ENCODE data around the gene CCSER1.
"Not testable (repeated sequence)": the region's sequence is repeated elsewhere in the genome, so short reads cannot be mapped to it uniquely, and the experiment has no call there.

CCSER1 gene

DNA sequence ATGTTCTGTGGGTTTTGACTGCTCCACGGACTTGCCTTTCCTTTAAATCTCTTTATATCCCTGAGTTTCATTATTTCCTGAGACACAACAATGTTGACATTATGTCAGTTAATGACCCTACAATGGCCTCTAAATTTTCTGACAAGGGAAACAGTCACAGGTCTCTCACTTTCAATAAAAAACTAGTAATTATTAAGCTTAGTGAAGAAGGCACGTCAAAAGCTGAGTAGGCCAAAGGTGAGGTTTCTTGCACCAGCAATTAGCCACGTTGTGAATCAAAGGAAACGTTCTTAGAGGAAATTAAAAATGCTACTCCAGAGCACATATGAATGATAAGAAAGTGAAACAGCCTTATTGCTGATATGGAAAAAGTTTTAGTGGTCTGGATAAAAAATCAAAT is 1246.4 kb downstream of the CCSER1 start:
- DNase-seq (ENCODE audit: low read depth), result no peak

DNA sequence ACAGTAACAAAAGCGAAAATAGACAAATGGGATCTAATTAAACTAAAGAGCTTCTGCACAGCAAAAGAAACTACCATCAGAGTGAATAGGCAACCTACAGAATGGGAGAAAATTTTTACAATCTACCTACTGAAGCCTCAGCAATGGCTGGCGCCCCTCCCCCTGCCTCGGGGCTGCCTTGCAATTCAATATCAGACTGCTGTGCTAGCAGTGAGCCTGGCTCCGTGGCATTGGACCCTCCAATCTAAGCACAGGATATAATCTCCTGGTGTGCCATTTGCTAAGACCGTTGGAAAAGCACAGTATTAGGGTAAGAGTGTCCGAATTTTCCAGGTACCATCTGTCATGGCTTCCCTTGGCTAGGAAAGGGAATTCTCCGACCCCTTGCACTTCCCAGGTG is 1278.2 kb downstream of the CCSER1 start:
- DNase-seq (ENCODE audit: low read depth), result not testable (repeated sequence)

DNA sequence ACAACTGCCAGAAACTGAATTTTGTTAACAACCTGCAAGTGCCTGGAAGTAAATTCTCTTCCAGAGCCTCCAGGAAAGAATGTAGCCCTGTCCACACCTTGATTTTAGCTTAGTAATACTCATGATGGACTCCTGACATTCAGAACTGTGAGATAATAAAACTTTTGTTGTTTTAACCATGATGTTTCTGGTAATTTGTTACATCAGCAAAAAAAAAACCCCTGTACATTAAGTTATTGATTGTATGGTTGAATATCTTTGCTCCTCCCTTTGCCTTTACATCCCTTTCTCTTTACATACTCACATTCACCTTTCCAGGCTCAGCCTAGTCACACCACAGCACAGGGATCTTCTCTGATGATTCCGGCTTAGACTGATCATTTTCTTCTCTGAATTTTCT is 1294.8 kb downstream of the CCSER1 start:
- no peak for DNase-seq (ENCODE audit: low read depth)

DNA sequence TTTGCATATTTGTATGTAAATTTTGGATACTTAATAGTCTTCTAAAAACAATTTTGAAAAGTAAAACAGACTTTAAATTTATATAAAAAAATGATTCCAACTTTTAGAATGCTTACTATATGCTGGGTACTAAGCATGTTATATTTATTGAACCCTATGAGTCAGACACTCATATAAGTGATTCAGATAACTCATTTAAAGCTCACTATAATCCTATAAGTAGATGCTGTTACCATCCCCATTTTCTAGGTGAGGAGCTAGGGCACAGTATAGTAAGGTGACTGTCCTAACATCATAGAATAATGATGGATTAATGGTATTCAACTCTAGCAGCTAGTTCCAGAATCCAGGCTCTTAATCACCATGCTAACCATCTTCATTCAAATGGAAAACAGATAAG is 1299.5 kb downstream of the CCSER1 start:
- no peak for DNase-seq (ENCODE audit: low read depth)

DNA sequence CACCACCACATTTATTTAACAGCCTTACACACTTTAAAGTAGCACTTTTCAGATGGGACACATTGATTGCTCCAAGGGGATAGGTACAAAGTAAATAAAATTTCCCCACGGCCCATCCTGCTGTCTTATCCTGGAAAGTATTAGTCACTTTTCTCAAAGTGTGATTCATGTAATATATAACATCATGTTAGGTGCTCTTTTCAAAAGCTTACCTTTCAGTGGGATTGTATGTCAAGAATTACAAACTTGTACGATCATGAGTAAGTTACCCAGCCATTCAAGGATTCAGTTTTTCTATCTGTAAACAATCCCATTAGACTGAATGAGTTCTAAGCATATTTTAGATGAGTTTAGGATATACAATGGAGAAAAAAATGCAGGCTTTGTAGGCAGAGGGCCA is 1300.0 kb downstream of the CCSER1 start:
- no peak for DNase-seq (ENCODE audit: low read depth)

DNA sequence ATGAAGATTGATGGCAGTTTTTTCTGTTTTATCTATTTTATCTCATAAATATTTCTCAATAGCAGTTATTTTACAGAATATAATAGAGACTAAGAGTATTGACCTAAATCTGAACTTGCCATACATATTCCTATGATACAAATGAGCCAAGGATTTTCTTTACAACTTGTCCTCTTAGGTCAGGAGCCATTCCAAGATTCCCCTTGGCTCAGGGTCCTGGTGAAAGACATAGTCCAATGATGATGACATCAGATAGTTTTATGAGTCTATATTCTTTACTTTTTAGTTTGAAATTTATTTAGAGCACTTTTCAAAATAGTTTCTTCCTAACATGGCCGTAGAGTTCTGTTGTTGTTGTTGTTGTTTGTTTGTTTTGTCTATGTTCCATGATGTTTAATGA is 1307.4 kb downstream of the CCSER1 start:
- no peak for DNase-seq (ENCODE audit: low read depth)

DNA sequence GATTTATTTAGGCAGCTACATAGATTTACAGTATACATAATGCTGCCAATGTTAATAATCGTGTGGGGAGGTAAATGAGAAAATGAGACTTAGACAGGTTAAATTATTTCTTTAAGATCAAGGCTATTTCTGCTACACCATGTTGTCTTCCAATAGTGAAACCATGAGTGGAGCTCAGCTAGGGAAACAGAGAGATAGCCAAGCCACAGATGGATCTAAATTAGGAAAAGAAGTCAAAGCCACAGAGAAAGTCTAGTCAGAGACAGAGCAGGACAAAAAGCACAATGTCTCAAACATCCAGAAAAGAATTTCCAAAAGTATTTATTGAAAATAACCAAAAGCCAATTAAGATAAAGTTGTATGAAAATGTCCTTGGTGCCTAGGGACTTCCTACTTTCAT is 1309.4 kb downstream of the CCSER1 start:
- DNase-seq (ENCODE audit: low read depth), result no peak

DNA sequence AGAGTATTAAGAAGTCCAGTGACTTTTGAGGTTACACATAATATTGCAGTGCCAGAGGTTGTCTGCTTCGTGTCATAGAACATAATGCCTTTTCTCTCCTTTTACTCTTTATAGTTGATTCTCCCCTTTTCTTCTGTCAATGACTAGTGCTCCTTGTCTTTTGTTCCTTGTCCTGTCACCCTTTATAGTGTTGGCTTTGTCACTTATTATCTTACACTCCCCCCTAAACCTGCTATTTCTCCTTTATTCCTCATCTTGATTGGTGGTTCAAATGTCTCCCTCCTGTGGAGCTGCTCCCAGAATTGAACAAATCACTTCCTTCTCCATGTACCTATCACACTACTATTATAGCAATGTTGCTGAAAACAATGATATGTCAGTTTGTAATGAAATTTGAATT is 1320.0 kb downstream of the CCSER1 start:
- DNase-seq (ENCODE audit: low read depth), result no peak

DNA sequence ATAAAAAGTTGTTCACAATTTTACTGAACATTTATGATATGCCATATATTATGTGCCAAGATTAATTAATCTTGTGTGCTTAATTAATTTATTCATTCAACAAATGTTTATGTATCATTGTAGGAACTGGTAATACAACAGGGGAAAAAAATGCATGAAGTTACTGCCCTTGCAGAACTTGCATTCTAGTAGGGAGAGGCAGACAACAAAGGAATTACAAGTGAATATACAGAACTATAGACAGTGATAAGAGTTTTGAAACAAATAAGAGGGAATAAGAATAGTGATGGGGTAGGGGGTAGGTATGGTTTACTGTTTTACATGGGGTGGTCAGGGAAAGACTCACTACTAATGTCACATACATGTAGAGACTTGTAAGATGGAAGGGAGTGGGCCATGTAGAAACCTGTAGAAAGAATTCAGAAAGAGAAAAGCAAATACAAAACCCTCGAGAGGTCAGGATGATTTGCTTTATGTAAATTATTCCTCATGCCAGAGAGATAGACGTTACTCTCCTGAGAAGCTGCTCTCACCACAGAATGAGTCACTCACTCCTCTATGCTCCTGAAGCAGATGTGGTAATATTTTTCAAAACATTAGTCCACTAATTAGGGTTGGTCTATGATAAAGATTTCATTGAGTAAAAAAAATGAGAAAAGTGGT is 1321.6 kb downstream of the CCSER1 start:
- DNase-seq (ENCODE audit: low read depth), result peak; percentile 39

DNA sequence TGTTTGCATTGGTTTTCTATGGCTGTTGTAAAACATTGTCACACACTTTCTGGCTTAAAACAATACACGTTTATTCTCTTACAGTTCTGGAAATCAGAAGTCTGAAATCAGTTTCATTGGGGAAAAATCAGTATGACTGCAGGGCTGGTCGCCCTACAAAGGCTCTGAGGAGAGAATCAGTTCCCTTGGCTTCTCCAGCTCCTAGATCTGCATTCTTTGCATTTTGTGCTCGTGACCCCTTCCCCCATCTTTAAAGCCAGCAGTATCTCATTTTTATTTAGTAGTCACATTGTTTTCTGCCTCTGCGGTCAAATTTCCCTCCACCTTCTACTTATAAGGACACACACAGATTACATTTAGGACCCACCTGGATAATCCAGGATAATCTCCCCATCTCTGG is 1326.9 kb downstream of the CCSER1 start:
- DNase-seq (ENCODE audit: low read depth), result no peak

DNA sequence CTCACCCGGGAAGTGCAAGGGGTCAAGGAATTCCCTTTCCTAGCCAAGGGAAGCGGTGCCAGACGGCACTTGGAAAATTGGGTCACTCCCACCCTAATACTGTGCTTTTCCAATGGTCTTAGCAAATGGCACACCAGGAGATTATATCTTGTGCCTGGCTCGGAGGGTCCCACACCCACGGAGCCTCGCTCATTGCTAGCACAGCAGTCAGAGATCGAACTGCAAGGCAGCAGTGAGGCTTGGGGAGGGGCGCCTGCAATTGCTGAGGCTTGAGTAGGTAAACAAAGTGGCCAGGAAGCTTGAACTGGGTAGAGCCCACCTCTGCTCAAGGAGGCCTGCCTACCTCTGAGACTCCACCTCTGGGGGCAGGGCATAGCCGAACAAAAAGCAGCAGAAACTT is 1335.4 kb downstream of the CCSER1 start:
- DNase-seq (ENCODE audit: low read depth), result not testable (repeated sequence)

DNA sequence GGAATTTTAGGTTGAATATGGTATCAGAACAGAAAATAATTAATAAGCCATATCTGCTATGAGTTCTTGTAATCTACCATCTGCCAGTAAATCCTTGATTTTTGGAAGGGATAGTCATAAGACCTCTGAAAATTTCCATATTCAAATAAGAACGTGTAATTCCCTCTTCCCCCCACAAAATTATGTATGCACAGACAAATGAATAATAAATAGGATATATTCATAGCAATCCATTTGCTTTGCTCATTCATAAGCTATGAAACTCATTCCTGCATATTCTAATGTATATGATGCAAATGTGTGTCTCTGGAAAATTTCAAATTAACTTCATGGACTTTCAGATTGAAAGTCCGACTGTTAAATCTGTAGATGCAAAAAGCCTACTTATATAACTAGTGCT is 1343.5 kb downstream of the CCSER1 start:
- DNase-seq (ENCODE audit: low read depth), result no peak

DNA sequence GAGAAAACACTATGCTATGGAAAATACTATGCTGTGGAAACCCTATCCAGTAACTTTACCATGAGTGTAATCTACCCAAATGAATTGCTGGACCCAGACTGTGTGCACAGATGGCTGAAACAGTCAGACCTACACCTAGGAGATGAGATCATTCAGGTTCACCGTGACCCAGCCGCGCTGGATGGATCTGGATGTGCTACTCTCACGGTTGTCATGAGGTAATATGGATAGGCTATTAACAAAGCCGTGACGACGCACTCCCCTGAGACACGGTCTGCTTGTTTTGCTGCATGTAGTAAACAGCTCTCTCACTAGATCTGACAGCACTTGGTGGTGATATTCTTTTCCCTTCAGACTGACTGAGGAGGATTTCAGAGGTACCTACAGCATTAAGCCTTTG is 1344.1 kb downstream of the CCSER1 start:
- no peak for DNase-seq (ENCODE audit: low read depth)

DNA sequence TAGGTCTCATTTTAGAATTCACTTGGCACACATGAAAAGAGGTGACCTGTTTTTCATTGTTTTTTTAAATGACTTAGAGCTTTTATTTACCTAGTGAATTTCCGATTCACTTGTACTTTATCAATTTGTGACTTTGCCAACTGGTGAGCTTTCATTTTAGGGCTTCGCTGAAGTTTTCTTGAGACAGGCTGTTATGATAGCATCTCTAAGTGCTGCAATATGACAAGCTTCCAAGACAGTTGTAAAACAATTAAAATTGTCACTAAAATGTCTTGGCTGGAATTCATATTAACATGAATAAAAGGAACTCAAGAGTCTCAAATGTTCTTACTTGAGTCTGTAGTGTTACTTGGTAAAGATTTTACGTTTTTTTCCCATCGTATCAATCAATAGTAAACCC is 1344.9 kb downstream of the CCSER1 start:
- no peak for DNase-seq (ENCODE audit: low read depth)

DNA sequence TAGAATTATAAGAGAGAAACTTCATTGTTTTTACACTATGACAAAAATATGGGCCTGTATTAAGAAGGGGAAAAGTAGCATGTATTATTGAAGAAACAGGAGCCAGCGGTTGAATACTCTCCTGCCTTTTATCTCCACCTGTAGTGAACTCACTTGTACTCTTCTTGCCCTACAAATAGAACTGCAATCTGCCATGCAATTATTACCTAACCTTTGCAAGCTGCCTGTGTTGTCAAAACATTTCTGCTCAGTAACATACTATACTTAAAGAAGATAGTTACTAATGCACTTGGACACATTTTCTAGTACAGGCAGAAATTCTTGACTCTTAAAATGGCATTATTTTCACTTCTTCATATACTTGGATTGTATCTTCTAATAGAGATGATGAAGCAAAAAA is 1358.2 kb downstream of the CCSER1 start:
- no peak for DNase-seq (ENCODE audit: low read depth)

DNA sequence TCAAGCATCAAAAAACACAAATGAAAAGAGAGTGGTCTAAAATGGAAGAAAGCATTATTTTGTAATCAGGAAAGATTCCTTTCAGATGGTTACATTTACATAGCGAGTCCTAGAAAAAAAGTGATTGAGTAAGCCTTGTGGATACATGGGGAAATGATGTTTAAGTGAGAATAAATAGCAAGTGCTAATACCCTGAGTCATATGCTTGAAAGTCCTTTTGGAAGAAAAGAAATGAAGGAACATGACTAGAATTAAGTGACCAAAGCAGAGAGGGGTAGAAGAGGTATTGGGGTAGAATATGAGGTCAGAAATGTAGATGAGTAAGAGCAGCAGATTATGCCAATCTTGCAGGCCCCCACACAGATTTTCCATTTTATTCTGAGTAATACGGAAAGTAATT is 1361.8 kb downstream of the CCSER1 start:
- DNase-seq (ENCODE audit: low read depth), result no peak

DNA sequence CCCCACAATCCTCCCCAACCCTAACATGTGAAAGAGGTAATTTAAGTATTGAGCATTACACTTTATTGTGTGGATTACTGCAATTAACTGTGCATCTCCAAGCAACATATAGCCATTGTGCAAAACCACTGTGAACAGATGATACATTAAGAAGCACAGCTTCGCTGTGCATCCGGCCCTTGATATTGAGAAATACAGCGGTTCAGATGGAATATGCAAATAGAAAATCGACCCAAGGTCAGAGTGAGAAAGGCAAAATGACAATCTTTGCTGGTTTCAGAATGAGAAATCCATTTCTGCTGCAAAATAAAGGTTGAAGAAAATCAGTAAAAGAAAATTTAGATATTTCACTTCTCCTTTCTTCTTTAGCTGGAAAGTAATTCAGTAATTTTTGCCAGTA is 1370.7 kb downstream of the CCSER1 start:
- DNase-seq (ENCODE audit: low read depth), result no peak

DNA sequence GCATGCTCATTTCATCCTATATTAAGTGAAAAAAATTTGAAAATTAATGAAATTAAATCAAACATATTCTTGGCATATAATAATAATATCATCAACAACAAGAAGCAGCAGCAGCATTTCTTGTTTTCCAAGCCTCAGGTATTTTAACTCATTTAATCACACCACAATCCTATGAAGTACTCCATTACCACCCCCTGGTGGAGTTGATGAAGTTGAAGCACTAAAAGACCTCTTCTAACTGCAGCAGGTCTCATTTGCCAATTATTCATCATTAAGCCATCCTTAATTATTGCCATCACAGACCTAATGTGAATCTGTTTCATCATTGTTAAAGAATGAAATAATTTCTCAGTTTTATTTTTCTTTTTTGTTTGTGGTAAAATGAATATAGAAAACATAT is 1375.2 kb downstream of the CCSER1 start:
- no peak for DNase-seq (ENCODE audit: low read depth)

DNA sequence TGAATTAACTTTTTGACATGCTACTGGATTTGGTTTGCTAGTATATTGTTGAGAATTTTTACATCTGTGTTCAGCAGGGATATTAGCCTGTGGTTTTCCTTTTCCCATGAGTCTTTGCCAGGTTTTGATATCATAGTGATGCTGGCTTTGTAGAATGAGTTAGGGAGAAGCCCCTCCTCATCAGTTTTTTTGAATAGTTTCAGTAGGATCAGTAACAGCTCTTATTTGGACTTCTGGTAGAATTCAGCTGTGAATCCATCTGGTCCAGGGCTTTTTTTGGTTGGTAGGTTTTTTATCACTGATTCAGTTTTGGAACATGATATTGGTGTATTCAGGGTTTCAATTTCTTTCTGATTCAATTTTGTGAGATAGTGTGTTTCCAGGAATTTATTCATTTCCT is 1386.1 kb downstream of the CCSER1 start:
- DNase-seq (ENCODE audit: low read depth), result no peak

DNA sequence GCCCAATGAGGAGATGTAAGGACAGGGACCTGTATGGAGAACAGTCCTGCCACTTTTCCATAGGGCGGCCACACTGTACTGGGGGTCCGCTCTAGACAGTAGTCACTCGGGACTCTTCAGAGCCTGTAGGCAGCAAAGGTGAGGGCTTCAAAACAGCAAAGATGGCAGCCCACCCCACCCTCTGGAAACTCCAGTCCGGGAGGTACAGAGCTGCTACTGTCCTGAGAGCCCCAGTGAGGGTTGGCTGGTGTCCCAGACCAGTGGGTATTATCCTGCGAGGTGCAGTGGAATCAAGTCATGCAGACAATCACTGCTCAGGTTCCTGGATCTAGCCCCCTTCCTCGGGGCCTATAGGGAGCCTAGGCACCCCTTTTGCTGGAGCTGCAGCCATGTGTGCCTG is 1392.0 kb downstream of the CCSER1 start:
- DNase-seq (ENCODE audit: low read depth), result no peak

DNA sequence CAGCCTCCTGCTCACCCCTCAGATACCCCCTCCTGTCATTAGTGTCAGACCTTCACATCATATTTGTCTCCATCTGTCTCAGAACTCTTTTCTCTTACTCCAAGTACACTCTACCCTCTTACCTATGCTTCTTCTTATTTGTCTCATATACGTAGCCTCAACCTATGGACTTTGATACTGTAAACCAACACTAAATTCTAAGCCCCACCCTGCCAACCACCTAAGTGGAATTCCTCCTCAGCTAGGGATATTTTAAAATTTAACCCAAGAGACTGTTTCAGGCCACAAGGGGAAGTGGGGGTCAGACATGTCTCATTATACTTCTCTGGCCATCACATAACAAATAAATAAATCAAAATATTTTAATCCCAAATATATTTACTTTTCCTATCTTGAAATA is 1398.4 kb downstream of the CCSER1 start:
- DNase-seq (ENCODE audit: low read depth), result no peak

DNA sequence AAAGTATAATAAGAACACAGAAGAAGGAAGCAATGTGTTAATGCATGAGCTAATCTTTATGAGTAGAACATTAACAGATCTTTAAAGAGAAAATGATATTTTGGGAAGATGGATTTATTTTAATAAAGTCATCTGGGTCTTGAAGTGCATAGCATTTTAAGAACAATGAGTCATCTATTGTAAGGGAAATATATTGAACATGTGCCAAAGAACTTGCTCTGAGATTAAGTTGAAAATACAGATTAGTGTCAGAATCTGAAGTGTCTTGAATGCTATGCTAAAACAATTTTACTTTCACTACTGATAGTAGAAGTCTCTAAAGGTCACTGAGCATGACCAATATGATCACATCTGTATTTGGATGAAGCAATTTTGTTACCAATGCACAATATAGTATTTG is 1399.9 kb downstream of the CCSER1 start:
- DNase-seq (ENCODE audit: low read depth), result no peak

DNA sequence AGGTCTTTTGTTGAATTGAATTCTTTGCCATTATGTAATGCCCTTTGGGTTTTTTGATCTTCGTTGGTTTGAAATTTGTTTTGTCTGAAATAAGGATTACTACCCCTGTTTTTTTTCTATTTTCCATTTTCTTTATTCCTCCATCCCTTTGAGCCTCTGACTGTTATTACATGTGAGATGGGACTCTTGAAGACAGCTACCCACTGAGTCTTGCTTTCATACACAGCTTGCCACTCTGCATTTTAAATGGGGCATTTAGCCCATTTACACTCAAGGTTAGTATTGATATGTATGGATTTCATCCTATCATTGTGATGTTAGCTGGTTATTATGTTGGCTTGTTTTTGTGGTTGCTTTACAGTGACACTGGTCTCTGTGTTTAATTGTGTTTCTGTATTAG is 1440.4 kb downstream of the CCSER1 start:
- DNase-seq (ENCODE audit: low read depth), result no peak

DNA sequence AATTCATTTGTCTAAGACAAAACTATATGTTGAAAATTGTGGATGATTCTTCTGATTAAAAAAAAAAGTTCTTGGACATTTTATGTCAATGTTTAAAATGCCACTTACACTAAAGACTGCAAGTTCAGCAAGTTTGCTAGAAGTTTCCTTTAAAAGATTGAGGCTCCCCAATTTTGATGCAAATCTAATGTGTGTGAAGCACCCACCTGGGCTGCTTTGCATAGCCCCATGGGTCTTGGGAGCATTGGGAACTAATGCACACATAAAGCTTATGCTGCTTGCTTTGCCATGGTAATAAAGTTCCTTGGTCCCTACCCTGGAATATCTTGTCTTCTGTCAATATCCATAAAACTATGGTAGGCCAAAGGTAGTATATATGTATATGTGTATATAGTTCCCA is 1450.7 kb downstream of the CCSER1 start:
- no peak for DNase-seq (ENCODE audit: low read depth)

DNA sequence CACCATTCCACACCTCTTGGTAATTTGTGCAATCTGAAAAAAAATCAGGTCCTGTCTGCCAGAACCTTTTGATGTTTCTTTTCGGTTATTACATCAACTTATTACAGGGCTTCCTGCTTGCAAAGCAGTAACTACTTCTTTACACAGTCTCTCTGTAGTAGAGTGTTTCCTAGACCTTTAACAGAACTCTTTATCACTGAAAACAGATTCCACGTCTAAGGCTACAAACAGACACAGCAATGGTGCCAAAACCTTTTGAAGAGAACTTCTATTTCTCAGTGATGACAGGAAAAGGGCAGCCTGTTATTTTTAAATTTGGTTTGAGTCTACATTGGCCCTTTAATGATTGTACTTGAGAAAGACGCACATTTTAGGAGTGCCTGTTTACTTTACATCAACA is 1463.1 kb downstream of the CCSER1 start:
- no peak for DNase-seq (ENCODE audit: low read depth)
